ENCODE results near the gene AMPH. TPM values are rescaled to one million over a fixed set of nuclear protein-coding genes. Genes with fewer than 3 reads are reported as not detected.
A peak's percentile ranks its signal among the peaks of the same experiment; 100 is the strongest.
"Not testable (repeated sequence)": the region's sequence is repeated elsewhere in the genome, so short reads cannot be mapped to it uniquely, and the experiment has no call there.

AMPH gene
- total RNA-seq, 1 donor from 2014 or later: 31.0 TPM

DNA sequence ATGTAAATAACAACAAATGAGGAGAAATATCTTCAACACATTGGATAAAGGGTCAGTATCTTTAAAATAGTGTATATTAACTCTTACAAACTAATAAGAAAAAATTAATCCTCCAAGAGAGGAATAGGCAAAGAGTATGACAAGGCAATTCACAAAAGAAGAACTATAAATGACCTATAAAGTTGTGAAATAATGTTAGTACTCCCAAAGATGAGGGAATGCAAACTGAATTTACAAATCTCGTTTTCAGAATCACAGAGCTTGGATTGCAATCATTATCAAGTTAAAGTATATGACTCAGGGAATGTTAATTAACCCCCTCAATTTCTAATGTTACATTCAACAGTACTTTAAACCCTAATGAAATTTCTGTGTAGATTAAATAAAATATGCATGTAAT is 270.4 kb downstream of the AMPH start:
- FAIRE-seq (no peak), DNase-seq (ENCODE audit: low spot score in 2 of 2) (no peak)

DNA sequence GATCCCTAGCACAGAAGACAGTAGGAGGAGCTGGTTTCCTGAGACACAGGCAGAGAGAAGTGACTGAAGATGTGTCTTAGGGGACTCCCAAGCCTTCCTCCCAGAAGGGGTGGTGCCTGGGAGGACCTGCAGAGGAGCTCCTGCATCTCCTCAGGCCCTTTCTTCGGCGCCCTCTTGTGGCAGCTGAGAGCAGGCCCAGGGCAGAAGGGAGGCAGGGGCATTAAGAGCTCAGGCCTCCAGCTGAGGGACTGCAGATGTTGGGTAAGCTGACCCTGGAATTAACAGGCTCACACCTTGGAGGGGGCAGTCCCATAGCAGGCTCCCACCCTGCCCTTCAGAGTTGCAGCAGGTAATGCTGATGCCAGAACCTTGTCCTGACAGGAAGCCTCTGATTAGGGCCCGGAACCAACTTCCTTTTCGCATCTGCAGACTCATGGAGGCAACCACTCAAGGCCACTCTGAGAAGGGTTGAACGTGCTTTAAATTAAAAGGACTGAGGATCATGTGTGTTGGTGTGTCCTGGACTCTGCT is 272.0 kb downstream of the AMPH start:
- DNase-seq (ENCODE audit: low spot score in 2 of 2); FAIRE-seq: not testable (repeated sequence)

DNA sequence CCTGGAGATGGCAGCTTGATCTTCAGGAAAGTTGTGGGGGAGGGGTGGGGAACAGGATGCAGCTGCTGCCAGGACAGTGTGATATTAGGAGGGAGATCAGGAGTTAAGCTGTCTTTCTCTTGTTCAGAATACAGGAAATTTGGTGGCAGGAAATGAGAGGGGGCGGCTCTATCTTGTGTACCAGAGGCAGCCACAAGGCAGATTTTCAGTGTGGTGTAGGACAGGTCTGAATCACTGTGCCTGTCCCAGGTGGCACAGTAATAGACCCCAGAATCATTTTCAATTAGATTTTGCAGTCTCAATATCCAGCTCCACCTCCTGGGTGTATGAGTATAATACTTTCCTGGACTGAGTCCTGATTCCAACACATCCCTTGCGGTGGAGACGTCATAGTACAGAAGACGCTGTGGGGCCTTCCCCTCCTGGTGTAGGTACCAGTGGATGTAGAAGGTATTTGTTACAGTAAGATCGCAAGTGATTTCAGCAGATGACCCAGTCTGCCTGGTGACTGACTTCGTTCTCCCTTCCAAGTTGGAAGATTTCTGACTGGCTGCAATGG is 272.8 kb downstream of the AMPH start:
- DNase-seq (ENCODE audit: low spot score in 2 of 2); FAIRE-seq: not testable (repeated sequence)

DNA sequence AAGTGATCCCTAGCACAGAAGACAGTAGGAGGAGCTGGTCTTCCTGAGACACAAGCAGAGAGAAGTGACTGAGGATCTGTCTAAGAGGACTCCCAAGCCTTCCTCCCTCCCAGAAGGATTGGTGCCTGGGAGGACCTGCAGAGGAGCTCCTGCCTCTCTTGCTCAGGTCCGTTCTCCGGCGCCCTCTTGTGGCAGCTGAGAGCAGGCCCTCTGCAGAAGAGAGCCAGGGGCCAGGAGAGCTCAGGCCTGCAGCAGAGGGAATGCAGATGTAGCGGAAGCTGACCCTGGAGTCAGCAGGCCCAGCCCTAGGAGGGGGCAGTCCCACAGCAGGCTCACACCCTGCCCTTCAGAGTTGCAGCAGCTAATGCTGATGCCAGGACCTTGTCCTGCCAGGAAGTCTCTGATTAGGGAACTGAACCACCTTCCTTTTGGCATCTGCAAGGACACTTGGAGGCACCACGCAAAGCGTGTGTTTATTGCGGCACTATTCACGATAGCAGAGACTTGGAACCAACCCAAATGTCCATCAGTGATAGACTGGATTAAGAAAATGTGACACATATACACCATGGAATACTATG is 276.8 kb downstream of the AMPH start:
- FAIRE-seq: not testable (repeated sequence)

DNA sequence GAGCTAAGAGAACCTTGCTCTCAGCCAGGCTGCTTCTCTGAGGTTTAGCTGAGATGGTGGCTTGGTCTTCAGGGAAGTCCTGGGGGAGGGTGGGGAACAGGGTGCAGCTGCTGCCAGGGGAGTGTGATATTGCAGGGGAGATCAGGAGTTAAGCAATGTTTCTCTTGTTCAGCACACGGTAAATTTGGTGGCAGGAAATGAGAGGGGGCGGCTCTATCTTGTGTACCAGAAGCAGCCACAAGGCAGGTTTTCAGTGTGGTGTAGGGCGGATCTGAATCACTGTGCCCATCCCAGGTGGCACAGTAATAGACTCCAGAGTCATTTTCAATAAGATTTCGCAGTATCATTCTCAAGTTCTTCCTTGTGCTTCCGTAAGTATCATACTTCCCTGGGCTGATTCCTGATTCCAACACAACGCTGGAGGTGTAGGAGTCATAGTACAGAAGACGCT is 277.7 kb downstream of the AMPH start:
- DNase-seq (ENCODE audit: low spot score in 2 of 2); FAIRE-seq: not testable (repeated sequence)

More for the DNA sequence above, 276.8 kb downstream of the AMPH start:
- DNase-seq (ENCODE audit: low spot score in 2 of 2): not testable (repeated sequence)

DNA sequence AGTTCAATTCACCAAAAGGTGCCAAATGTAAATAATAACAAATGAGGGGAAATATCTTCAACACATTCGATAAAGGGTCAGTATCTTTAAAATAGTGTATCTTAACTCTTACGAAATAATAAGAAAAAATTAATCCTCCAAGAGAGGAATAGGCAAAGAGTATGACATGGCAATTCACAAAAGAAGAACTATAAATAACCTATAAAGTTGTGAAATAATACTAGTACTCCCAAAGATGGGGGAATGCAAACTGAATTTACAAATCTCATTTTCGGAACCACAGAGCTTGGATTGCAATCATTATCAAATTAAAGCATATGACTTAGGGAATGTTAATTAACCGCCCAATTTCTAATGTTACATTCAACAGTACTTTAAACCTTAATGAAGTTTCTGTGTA is 279.6 kb downstream of the AMPH start:
- DNase-seq (ENCODE audit: low spot score in 2 of 2) (no peak), FAIRE-seq (no peak)

DNA sequence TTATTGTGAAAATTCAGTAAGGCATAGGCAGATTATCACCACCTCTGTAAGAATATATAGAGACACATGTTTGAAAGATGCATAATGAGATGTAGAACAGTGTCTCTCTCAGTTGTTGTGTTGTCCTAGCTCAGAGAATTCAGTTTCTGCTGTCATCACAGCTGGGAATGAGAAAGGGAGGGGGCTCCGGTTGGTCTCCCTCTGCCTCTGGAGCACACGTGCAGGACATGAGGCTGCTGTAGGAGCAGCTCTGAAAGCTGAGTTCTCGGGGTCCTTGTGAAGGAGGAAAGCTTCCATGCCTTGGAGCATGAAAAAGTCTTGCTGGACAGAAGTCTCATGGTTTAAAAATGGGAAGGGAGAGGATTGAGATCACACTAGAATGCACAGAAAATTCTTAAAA is 280.4 kb downstream of the AMPH start:
- not testable (repeated sequence) for DNase-seq (ENCODE audit: low spot score in 2 of 2); FAIRE-seq

DNA sequence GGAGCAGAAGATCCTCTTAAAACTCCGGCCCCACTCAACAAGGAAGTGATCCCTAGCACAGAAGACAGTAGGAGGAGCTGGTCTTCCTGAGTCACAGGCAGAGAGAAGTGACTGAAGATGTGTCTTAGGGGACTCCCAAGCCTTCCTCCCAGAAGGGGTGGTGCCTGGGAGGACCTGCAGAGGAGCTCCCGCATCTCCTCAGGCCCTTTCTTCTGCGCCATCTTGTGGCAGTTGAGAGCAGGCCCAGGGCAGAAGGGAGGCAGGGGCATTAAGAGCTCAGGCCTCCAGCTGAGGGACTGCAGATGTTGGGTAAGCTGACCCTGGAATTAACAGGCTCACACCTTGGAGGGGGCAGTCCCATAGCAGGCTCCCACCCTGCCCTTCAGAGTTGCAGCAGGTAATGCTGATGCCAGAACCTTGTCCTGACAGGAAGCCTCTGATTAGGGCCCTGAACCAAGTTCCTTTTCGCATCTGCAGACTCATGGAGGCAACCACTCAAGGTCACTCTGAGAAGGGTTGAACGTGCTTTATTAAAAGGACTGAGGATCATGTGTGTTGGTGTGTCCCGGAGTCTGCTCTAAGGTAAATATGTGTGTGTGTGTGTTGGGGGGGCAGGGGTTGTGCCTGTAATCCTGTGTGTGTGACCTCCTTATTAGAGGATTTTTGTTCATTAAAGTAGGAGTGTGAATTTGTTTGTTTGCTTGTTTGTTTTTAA is 281.1 kb downstream of the AMPH start:
- not testable (repeated sequence) for FAIRE-seq; DNase-seq (ENCODE audit: low spot score in 2 of 2)

DNA sequence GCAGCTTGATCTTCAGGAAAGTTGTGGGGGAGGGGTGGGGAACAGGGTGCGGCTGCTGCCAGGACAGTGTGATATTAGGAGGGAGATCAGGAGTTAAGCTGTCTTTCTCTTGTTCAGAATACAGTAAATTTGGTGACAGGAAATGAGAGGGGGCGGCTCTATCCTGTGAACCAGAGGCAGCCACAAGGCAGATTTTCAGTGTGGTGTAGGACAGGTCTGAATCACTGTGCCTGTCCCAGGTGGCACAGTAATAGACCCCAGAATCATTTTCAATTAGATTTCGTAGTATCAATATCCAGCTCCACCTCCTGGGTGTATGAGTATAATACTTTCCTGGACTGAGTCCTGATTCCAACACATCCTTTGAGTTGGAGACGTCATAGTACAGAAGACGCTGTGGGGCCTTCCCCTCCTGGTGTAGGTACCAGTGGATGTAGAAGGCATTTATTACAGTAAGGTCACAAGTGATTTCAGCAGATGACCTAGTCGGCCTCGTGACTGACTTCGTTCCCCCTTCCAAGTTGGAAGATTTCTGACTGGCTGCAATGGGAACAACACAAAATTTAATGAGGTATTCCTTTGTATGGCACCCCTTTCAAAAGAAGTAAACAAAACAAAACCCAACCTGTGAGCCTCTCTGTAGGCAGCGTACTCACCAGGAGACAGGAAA is 281.9 kb downstream of the AMPH start:
- FAIRE-seq: not testable (repeated sequence)

DNA sequence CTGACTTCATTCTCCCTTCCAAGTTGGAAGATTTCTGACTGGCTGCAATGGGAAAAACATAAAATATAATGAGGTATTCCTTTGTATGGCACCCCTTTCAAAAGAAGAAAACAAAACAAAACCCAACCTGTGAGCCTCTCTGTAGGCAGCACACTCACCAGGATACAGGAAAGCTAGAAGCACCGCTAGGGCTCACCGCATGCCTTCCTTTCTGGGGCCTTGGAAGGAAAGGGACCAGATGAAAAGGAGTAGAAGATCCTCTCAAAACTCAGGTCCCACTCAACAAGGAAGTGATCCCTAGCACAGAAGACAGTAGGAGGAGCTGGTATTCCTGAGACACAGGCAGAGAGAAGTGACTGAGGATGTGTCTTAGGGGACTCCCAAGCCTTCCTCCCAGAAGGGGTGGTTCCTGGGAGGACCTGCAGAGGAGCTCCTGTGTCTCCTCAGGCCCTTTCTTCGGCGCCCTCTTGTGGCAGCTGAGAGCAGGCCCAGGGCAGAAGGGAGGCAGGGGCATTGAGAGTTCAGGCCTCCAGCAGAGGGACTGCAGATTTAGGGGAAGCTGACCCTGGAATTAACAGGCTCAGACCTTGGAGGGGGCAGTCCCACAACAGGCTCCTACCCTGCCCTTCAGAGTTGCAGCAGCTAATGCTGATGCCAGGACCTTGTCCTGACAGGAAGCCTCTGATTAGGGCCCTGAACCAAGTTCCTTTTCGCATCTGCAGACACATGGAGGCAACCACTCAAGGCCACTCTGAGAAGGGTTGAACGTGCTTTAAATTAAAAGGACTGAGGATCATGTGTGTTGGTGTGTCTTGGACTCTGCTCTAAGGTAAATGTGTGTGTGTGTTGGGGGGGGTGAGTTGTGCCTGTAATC is 285.6 kb downstream of the AMPH start:
- DNase-seq (ENCODE audit: low spot score in 2 of 2); FAIRE-seq: not testable (repeated sequence)

More for the DNA sequence above, 281.9 kb downstream of the AMPH start:
- not testable (repeated sequence) for DNase-seq (ENCODE audit: low spot score in 2 of 2)

DNA sequence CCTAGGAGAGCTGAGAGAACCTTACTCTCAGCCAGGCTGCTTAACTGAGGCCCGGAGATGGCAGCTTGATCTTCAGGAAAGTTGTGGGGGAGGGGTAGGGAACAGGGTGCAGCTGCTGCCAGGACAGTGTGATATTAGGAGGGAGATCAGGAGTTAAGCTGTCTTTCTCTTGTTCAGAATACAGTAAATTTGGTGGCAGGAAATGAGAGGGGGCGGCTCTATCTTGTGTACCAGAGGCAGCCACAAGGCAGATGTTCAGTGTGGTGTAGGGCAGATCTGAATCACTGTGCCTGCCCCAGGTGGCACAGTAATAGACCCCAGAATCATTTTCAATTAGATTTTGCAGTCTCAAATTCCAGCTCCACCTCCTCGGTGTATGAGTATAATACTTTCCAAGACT is 286.4 kb downstream of the AMPH start:
- DNase-seq (ENCODE audit: low spot score in 2 of 2); FAIRE-seq: not testable (repeated sequence)

DNA sequence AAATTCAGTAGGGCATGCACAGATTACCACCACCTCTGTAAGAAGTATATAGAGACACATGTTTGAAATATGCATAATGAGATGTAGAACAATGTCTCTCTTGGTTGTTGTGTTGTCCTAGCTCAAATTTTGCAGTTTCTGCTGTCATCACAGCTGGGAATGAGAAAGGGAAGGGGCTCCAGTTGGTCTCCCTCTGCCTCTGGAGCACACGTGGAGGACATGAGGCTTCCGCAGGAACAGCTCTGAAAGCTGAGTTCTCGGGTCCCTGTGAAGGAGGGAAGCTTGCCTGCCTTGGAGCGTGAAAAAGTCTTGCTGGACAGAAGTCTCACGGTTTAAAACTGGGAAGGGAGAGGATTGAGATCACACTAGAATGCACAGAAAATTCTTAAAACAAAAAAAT is 289.0 kb downstream of the AMPH start:
- FAIRE-seq; DNase-seq (ENCODE audit: low spot score in 2 of 2): not testable (repeated sequence)

DNA sequence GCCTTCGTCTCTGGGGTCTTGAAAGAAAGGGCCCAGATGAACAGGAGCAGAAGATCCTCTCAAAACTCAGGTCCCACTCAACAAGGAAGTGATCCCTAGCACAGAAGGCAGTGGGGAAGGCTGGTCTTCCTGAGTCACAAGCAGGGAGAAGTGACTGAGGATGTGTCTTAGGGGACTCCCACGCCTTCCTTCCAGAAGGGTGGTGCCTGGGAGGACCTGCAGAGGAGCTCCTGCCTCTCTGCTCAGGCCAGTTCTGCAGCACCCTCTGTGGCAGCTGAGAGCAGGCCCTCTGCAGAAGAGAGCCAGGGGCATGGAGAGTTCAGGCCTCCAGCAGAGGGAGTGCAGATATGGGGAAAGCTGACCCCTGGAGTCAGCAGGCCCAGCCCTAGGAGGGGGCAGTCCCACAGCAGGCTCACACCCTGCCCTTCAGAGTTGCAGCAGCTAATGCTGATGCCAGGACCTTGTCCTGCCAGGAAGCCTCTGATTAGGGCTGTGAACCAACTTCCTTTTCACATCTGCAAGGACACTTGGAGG is 289.9 kb downstream of the AMPH start:
- not testable (repeated sequence) for FAIRE-seq

DNA sequence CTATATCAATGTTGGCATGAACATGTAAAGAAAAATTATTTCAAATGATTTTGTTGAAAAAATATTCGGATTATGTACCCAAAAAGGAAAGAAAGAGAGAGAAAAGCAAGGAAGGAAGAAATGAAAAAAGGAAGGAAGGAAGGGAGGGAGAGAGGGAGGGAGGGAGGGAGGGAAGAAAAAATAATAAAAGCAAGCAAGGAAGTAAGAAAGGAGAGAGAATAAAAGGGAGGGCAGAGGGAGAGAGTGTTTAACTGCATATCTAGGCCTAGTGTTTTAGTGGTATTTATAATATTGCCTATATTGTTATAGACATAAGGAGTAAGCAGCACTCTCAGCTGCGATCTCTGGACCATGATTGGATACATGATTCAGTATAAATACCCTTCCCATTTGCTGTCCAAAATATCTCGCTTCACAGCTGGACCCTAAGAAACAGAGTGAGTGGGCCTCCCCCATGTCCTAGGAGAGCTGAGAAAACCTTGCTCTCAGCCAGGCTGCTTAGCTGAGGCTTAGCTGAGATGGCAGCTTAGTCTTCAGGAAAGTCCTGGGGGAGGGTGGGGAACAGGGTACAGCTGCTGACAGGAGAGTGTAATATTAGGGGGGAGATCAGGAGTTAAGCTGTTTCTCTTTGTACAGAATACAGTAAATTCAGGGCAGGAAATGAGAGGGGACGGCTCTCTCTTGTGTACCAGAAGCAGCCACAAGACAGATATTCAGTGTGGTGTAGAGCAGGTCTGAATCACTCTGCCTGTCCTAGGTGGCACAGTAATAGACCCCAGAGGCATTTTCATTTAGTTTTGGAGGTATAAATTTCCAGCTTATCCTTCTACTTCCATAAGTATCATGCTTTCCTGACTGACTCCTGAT is 291.0 kb downstream of the AMPH start:
- no peak for FAIRE-seq

More for the DNA sequence above, 289.9 kb downstream of the AMPH start:
- DNase-seq (ENCODE audit: low spot score in 2 of 2): not testable (repeated sequence)

DNA sequence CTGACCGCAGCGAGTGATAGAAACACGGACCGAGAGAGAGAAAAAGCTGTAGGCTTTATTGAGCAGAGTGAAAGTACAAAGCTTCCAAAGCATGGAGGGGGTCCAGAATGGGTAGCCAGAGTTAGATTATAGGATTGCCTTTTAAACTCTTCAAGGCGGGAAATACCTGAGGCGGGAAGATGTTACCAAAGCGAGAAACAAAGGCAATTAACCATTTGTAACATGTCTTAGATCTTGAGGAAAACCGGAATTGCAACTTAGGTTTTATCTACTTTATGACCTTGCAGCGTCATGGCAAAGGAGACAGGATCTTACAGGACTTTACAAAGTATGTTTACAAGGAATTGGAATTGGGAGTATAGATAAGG is 295.0 kb downstream of the AMPH start:
- FAIRE-seq; DNase-seq (ENCODE audit: low spot score in 2 of 2): not testable (repeated sequence)

More for the DNA sequence above, 291.0 kb downstream of the AMPH start:
- no peak for DNase-seq (ENCODE audit: low spot score in 2 of 2)

DNA sequence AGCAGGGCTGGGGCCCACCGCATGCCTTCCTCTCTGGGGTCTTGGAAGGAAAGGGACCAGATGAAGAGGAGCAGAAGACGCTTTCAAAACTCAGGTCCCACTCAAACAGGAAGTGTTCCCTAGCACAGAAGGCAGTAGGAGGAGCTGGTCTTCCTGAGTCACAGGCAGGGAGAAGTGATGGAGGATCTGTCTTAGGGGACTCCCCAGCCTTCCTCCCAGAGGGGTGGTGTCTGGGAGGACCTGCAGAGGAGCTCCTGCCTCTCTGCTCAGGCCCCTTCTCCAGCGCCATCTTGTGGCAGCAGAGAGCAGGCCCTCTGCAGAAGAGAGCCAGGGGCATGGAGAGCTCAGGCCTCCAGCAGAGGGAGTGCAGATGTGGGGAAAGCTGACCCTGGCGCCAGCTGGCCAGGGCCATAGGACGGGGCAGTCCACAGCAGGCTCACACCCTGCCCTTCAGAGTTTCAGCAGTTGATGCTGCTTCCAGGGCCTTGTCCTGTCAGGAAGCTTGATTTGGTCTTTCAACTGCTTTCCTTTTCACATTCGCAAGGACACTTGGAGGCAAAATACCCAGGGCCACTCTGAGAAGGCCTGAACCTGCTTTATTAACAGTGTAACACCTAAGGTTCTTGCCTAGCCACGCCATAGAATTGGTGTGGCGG is 295.6 kb downstream of the AMPH start:
- FAIRE-seq (no peak), DNase-seq (ENCODE audit: low spot score in 2 of 2) (peak; percentile 18 to 38)

DNA sequence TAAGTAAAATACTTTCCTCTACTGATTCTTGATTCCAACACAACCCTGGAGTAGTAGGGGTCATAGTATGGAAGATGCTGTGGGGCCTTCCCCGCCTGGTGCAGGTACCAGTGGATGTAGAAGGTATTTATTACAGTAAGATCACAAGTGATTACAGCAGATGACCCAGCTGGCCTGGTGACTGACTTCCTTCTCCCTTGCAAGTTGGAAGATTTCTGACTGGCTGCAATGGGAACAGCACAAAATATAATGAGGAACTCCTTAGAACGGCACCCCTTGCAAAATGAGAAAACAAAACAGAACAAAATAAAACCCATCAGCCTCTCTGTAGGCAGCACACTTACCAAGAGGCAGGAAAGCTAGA is 296.1 kb downstream of the AMPH start:
- DNase-seq (ENCODE audit: low spot score in 2 of 2) (no peak), FAIRE-seq (no peak)

DNA sequence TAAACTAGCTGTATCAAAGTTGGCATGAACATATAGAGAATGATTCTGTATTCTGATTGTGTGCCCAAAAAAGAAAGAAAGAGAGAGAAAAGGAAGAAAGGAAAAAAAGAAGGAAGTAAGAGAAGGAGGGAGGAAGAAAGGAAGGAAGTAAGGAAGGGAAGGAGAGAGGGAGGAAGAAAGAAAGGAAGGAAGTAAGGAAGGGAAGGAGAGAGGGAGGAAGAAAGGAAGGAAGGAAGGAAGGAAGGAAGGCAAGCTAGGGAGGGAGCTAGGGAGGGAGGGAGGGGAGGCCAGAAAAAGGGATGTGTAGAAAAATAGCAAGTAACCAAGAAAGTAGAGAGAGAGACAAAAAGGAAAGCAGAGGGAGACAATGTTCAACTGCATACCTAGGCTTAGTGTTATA is 297.0 kb downstream of the AMPH start:
- FAIRE-seq (no peak), DNase-seq (ENCODE audit: low spot score in 2 of 2) (no peak)

Data from frontal cortex (tissue), 4 donors.